Hepatocyte (in vitro differentiated cells): ENCODE data around the gene ABCF2.

Experiments
- CTCF ChIP-seq: fragments of 200-600 bp; sonication (generic); IDR thresholded peaks from 2 replicates; pipeline ENCODE4 v1.5.1; 2016; ENCODE audit warnings: antibody characterized with exemption, mild to moderate bottlenecking; ENCODE audit not compliant: poor library complexity
- EZH2 ChIP-seq: fragments of 200-600 bp; sonication (generic); IDR thresholded peaks from 2 replicates; pipeline ENCODE4 v1.6.1; 2016; ENCODE audit warnings: antibody characterized with exemption, mild to moderate bottlenecking, borderline replicate concordance
- EZH2phosphoT487 ChIP-seq: fragments of 200-600 bp; sonication (generic); IDR thresholded peaks from one replicate; pipeline ENCODE4 v1.6.1; 2018; ENCODE audit warnings: antibody characterized with exemption, mild to moderate bottlenecking, low read depth, moderate library complexity; ENCODE audit not compliant: unreplicated experiment, severe bottlenecking

GRCh38 chr7:151264615-151265014, 37.6 kb upstream of the ABCF2 start:
- TF ChIP-seq CTCF (no peak), EZH2 (no peak), EZH2phosphoT487 (no peak)
